Endodermal cell (in vitro differentiated cells): ENCODE results near the gene INPP5B. TPM values are rescaled to one million over a fixed set of nuclear protein-coding genes. Genes with fewer than 3 reads are reported as not detected.

Experiments used
- DNase-seq: peaks from one replicate; pipeline ENCODE4 v3.0.0-alpha.2; 2017
- H3K27ac ChIP-seq: 2 replicates; pipeline ENCODE4 v1.5.1; 2013; ENCODE audit warnings: mild to moderate bottlenecking, low read depth, low read length, moderate library complexity
- H3K27me3 ChIP-seq: 2 replicates; pipeline ENCODE4 v1.6.1; 2013; ENCODE audit warnings: mild to moderate bottlenecking, low read length, moderate library complexity; ENCODE audit not compliant: insufficient read depth, control insufficient read depth, poor library complexity, severe bottlenecking
- H3K36me3 ChIP-seq: 2 replicates; pipeline ENCODE4 v1.7.0; 2013; ENCODE audit warnings: mild to moderate bottlenecking, low read length, moderate library complexity; ENCODE audit not compliant: control insufficient read depth, insufficient read depth
- H3K4me1 ChIP-seq: one replicate; pipeline ENCODE4 v1.7.0; 2013; ENCODE audit warnings: low read length; ENCODE audit not compliant: control insufficient read depth, insufficient read depth
- H3K4me3 ChIP-seq: 2 replicates; pipeline ENCODE4 v1.5.1; 2013; ENCODE audit warnings: mild to moderate bottlenecking, low read length, moderate library complexity
- H3K9ac ChIP-seq: 2 replicates; pipeline ENCODE4 v1.6.1; 2013; ENCODE audit warnings: mild to moderate bottlenecking, low read length, moderate library complexity; ENCODE audit not compliant: poor library complexity, severe bottlenecking; ENCODE audit errors: extremely low read depth
- H3K9me3 ChIP-seq: 2 replicates; pipeline ENCODE4 v1.6.1; 2013; ENCODE audit warnings: mild to moderate bottlenecking, low read length, moderate library complexity; ENCODE audit not compliant: control insufficient read depth
- H3K27ac Mint-ChIP-seq: 2 replicates; pipeline ENCODE4 v1.8.0; 2020; ENCODE audit warnings: mixed read lengths
- H3K27me3 Mint-ChIP-seq: 2 replicates; pipeline ENCODE4 v1.8.0; 2021; ENCODE audit warnings: mild to moderate bottlenecking, mixed read lengths; ENCODE audit not compliant: insufficient read depth
- H3K36me3 Mint-ChIP-seq: 2 replicates; pipeline ENCODE4 v1.8.0; 2020; ENCODE audit warnings: low read depth, mixed read lengths
- H3K4me1 Mint-ChIP-seq: 2 replicates; pipeline ENCODE4 v1.8.0; 2020; ENCODE audit warnings: mixed read lengths
- H3K4me3 Mint-ChIP-seq: 2 replicates; pipeline ENCODE4 v1.8.0; 2020; ENCODE audit warnings: mild to moderate bottlenecking, moderate library complexity, mixed read lengths
- H3K9me3 Mint-ChIP-seq: 2 replicates; pipeline ENCODE4 v1.8.0; 2020; ENCODE audit warnings: mild to moderate bottlenecking, mixed read lengths
- CTCF ChIP-seq: fragments of 200-600 bp; sonication (generic); conservative IDR thresholded peaks from 2 replicates; pipeline ENCODE4 v1.5.0; 2021; ENCODE audit warnings: antibody characterized with exemption, mild to moderate bottlenecking
- WGBS, 2 experiments: methylation state at CpG; one replicate each; pipeline versions ENCODE4 v1.1.5 to v1.1.7; 2013; ENCODE audit warnings: missing lambda C conversion rate in 2 of 2, mixed read lengths in 1 of 2; ENCODE audit not compliant: insufficient coverage in 1 of 2, insufficient read length in 1 of 2; 5-methylcytosine and 5-hydroxymethylcytosine counted together
- total RNA-seq, 2 donors: library from RNA; stranded (reverse); fragmentation: NEBNext Ultra II Directional in 1 of 2; extraction: Animal tissue kit (Norgen Biotek cat#: 25700) in 1 of 2; gene quantifications; 2 replicates in 1 of 2; 3 replicates in 1 of 2; pipeline ENCODE4 v1.2.1, GENCODE V29; 2021

Gene INPP5B
- total RNA-seq, 2 donors from 2014 or later, result 19.9 to 21.4 TPM

GRCh38 chr1:37884145-37884544, 62.7 kb downstream of the INPP5B start:
- no peak overlapping the region for H3K9ac ChIP-seq
- no peaks in the 10 kb centered on the region for H3K9me3 ChIP-seq
- Mint-ChIP-seq H3K9me3 (no peaks in the 10 kb centered on the region), H3K36me3 (peaks cover 46% of the 10 kb centered on the region), H3K27ac (no peak overlapping the region), H3K4me1 (peaks cover 2% of the 10 kb centered on the region), H3K4me3 (no peak overlapping the region), H3K27me3 (no peaks in the 10 kb centered on the region)
- peaks cover 5% of the 10 kb centered on the region for H3K4me1 ChIP-seq
- no peak overlapping the region for H3K4me3 ChIP-seq
- 88 to 92% methylated on average over 1 to 3 of the region's 3 CpGs for WGBS, 2 experiments
- no peak for DNase-seq
- no peaks in the 10 kb centered on the region for H3K27me3 ChIP-seq
- no peak for TF ChIP-seq CTCF
- peaks cover 37% of the 10 kb centered on the region for H3K36me3 ChIP-seq
- H3K27ac ChIP-seq, result no peak overlapping the region

DNA sequence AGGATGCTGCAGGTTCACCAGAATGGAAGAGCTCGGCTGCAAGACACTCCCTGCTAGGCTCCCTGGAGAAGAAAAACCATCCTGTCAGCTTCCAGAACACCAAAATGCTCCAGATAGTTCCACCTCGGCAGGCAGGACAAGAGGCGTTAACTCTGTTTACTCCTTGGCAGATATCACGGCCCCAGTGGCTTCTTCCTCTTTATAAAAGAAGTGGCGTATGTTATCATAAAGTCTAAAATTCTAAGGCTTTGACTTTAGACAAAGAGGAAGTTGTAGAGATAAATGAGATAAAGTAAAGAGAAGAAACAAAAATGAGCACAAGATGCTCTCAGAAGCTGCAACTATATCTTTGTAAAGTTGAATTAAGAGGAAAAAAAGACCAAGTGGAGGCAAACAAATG, 63.2 kb downstream of the INPP5B start:
- peaks cover 5% of the 10 kb centered on the region for H3K4me1 ChIP-seq
- H3K36me3 ChIP-seq, result peaks cover 37% of the 10 kb centered on the region
- Mint-ChIP-seq H3K4me3 (no peak overlapping the region), H3K9me3 (no peaks in the 10 kb centered on the region), H3K27ac (no peak overlapping the region), H3K27me3 (no peaks in the 10 kb centered on the region), H3K36me3 (peaks cover 45% of the 10 kb centered on the region), H3K4me1 (peaks cover 2% of the 10 kb centered on the region)
- TF ChIP-seq CTCF, result no peak
- H3K9me3 ChIP-seq, result no peaks in the 10 kb centered on the region
- no peak overlapping the region for H3K27ac ChIP-seq
- no peaks in the 10 kb centered on the region for H3K27me3 ChIP-seq
- WGBS, 2 experiments, result 84 to 89% methylated on average over 3 to 5 of the region's 5 CpGs
- no peak for DNase-seq
- no peak overlapping the region for H3K4me3 ChIP-seq
- no peak overlapping the region for H3K9ac ChIP-seq

GRCh38 chr1:37879865-37880264, 67.0 kb downstream of the INPP5B start:
- Histone ChIP-seq H3K36me3 (peaks cover 32% of the 10 kb centered on the region), H3K27me3 (no peaks in the 10 kb centered on the region), H3K4me3 (no peak overlapping the region), H3K27ac (no peak overlapping the region), H3K9me3 (no peaks in the 10 kb centered on the region), H3K4me1 (peaks cover 5% of the 10 kb centered on the region), H3K9ac (no peak overlapping the region)
- DNase-seq, result no peak
- Mint-ChIP-seq H3K9me3 (no peaks in the 10 kb centered on the region), H3K27me3 (no peaks in the 10 kb centered on the region), H3K36me3 (peaks cover 29% of the 10 kb centered on the region), H3K4me3 (no peak overlapping the region), H3K4me1 (peaks cover 2% of the 10 kb centered on the region), H3K27ac (no peak overlapping the region)
- no peak for TF ChIP-seq CTCF
- 85 to 97% methylated on average over 3 to 4 of the region's 4 CpGs for WGBS, 2 experiments
